ENCODE measurements around the gene DCK.
"Not testable (repeated sequence)": the region's sequence is repeated elsewhere in the genome, so short reads cannot be mapped to it uniquely, and the experiment has no call there.

The DCK gene

DNA sequence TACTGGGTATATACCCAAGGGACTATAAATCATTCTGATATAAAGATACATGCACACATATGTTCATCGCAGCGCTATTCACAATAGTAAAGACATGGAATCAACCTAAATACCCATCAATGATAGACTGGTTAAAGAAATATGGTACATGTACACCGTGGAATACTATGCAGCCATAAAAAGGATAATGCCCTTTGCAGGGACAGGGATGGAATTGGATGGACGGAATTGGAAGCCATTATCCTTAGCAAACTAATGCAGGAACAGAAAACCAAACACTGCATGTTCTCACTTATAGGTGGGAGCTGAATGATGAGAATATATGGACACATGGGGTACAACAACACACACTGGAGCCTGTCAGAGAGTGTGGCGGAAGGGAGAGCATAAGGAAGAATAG, 55.9 kb downstream of the DCK start:
- H3K9ac ChIP-seq (ENCODE audit: low read length): no peak overlapping the region
- TF ChIP-seq, protein P1, sequence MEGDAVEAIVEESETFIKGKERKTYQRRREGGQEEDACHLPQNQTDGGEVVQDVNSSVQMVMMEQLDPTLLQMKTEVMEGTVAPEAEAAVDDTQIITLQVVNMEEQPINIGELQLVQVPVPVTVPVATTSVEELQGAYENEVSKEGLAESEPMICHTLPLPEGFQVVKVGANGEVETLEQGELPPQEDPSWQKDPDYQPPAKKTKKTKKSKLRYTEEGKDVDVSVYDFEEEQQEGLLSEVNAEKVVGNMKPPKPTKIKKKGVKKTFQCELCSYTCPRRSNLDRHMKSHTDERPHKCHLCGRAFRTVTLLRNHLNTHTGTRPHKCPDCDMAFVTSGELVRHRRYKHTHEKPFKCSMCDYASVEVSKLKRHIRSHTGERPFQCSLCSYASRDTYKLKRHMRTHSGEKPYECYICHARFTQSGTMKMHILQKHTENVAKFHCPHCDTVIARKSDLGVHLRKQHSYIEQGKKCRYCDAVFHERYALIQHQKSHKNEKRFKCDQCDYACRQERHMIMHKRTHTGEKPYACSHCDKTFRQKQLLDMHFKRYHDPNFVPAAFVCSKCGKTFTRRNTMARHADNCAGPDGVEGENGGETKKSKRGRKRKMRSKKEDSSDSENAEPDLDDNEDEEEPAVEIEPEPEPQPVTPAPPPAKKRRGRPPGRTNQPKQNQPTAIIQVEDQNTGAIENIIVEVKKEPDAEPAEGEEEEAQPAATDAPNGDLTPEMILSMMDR (IDR thresholded peaks at IDR 0.05; ENCODE audit: low read depth, low read length): no peak
- no peak for TF ChIP-seq EZH2phosphoT487 (IDR thresholded peaks at IDR 0.05; ENCODE audit: low read depth)

DNA sequence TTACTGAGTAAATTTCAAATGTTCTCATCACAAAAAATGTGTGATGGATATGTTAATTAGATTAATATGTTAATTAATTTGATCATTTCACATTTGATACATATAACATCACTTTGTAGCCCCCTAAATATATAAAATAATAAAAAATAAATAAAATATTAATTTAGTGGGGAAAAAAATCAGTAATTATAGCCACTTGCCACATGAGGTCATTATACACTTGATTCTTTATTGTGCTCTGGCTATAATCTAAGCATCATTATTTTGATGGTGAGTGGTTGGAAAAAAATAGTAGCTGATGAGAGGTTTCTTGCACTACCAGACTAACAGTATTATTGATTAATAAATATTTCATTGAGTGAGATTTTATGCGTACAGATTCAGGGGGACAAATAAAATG, 57.4 kb downstream of the DCK start:
- TF ChIP-seq EZH2phosphoT487 (IDR thresholded peaks at IDR 0.05; ENCODE audit: low read depth): no peak
- TF ChIP-seq, protein P1 (IDR thresholded peaks at IDR 0.05; ENCODE audit: low read depth, low read length): no peak
- Histone ChIP-seq H3K4me1 (ENCODE audit: low read length) (no peaks in the 10 kb centered on the region), H3K4me3 (ENCODE audit: low read length) (no peak overlapping the region), H2AFZ (ENCODE audit: low read depth, low read length) (no peak overlapping the region), H3K4me2 (ENCODE audit: low read length) (no peak overlapping the region), H3K9ac (ENCODE audit: low read length) (no peak overlapping the region), H3K9me3 (ENCODE audit: insufficient read depth, low read length) (no peaks in the 10 kb centered on the region), H3K36me3 (replicated peaks; ENCODE audit: low read depth, low read length) (no peaks in the 10 kb centered on the region), H3K27me3 (ENCODE audit: low read depth, low read length) (no peaks in the 10 kb centered on the region), H3K27ac (ENCODE audit: low read length) (no peak overlapping the region), H4K20me1 (ENCODE audit: insufficient read depth, low read length) (no peaks in the 10 kb centered on the region), H3K79me2 (ENCODE audit: low read length) (no peaks in the 10 kb centered on the region)

More for the DNA sequence above, 55.9 kb downstream of the DCK start:
- H3K4me3 ChIP-seq (ENCODE audit: low read length): no peak overlapping the region
- no peaks in the 10 kb centered on the region for H4K20me1 ChIP-seq (ENCODE audit: insufficient read depth, low read length)
- H3K4me2 ChIP-seq (ENCODE audit: low read length): no peak overlapping the region
- no peaks in the 10 kb centered on the region for H3K4me1 ChIP-seq (ENCODE audit: low read length)
- no peaks in the 10 kb centered on the region for H3K9me3 ChIP-seq (ENCODE audit: insufficient read depth, low read length)
- peaks cover 8% of the 10 kb centered on the region for H3K36me3 ChIP-seq (replicated peaks; ENCODE audit: low read depth, low read length)
- H3K27me3 ChIP-seq (ENCODE audit: low read depth, low read length): no peaks in the 10 kb centered on the region
- no peak overlapping the region for H3K27ac ChIP-seq (ENCODE audit: low read length)
- no peaks in the 10 kb centered on the region for H3K79me2 ChIP-seq (ENCODE audit: low read length)
- no peak overlapping the region for H2AFZ ChIP-seq (ENCODE audit: low read depth, low read length)

DNA sequence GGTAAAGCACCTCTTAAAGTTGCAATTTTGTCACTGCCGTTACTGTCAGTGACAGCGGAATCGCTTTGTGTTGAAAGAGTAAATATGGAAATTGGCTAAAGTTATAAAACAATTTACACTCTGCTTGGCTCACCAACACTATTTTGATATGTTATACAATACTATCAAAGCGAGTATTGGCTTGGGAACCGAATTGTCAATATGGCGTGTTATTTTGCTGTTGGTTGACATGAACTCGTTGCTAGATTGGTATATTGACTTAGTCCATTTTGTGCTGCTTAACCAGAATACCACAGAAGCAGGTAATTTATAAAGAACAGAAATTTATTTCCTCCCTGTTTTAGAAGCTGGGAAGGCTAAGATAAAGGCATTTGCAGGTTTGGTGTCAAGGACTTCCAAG, 58.6 kb downstream of the DCK start:
- H3K27ac ChIP-seq (ENCODE audit: low read length): no peak overlapping the region
- no peak overlapping the region for H3K4me2 ChIP-seq (ENCODE audit: low read length)
- H3K36me3 ChIP-seq (replicated peaks; ENCODE audit: low read depth, low read length): no peaks in the 10 kb centered on the region
- H3K27me3 ChIP-seq (ENCODE audit: low read depth, low read length): no peaks in the 10 kb centered on the region
- TF ChIP-seq, protein P1 (IDR thresholded peaks at IDR 0.05; ENCODE audit: low read depth, low read length): no peak
- TF ChIP-seq EZH2phosphoT487 (IDR thresholded peaks at IDR 0.05; ENCODE audit: low read depth): no peak
- H2AFZ ChIP-seq (ENCODE audit: low read depth, low read length): no peak overlapping the region
- no peaks in the 10 kb centered on the region for H3K4me1 ChIP-seq (ENCODE audit: low read length)
- H3K9ac ChIP-seq (ENCODE audit: low read length): no peak overlapping the region
- H3K4me3 ChIP-seq (ENCODE audit: low read length): no peak overlapping the region
- H3K9me3 ChIP-seq (ENCODE audit: insufficient read depth, low read length): no peaks in the 10 kb centered on the region
- H3K79me2 ChIP-seq (ENCODE audit: low read length): no peaks in the 10 kb centered on the region
- H4K20me1 ChIP-seq (ENCODE audit: insufficient read depth, low read length): no peaks in the 10 kb centered on the region

DNA sequence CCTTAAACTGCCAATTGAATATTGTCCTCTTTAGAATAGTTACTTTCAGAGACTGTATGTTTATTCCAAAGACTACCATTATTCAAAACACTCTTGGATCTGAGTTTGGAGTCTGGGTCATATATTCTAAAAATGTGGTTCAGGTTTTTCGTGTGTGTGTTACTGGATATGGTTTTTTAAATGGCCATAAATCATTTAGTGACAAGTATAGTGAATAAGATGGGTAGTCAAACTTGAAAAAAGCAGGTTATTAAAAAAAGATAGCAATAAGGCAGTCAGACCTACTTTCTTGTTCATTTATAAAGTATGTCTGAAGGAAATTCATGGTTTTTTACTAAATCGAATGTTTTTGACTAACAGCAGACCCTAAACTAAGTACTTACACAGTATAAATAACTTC, 59.3 kb downstream of the DCK start:
- Histone ChIP-seq H3K4me1 (ENCODE audit: low read length) (no peaks in the 10 kb centered on the region), H3K9ac (ENCODE audit: low read length) (no peak overlapping the region), H3K36me3 (replicated peaks; ENCODE audit: low read depth, low read length) (no peaks in the 10 kb centered on the region), H3K4me2 (ENCODE audit: low read length) (no peak overlapping the region), H2AFZ (ENCODE audit: low read depth, low read length) (no peak overlapping the region), H4K20me1 (ENCODE audit: insufficient read depth, low read length) (no peaks in the 10 kb centered on the region), H3K9me3 (ENCODE audit: insufficient read depth, low read length) (no peaks in the 10 kb centered on the region), H3K79me2 (ENCODE audit: low read length) (no peaks in the 10 kb centered on the region), H3K27me3 (ENCODE audit: low read depth, low read length) (no peaks in the 10 kb centered on the region), H3K27ac (ENCODE audit: low read length) (no peak overlapping the region), H3K4me3 (ENCODE audit: low read length) (no peak overlapping the region)
- TF ChIP-seq, protein P1 (IDR thresholded peaks at IDR 0.05; ENCODE audit: low read depth, low read length): no peak
- TF ChIP-seq EZH2phosphoT487 (IDR thresholded peaks at IDR 0.05; ENCODE audit: low read depth): no peak

DNA sequence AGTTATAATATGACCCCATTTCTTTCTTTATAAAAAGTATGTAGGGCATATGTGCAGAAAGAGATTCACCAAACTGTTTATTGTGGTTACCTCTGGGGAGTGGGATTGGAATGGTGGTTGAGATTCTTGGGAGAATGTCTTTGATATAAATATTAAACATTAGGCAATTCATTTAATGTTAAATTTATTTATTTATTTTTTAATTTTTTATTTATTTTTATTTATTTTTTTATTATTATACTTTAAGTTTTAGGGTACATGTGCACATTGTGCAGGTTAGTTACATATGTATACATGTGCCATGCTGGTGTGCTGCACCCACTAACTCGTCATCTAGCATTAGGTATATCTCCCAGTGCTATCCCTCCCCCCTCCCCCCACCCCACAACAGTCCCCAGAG, 60.2 kb downstream of the DCK start:
- not testable (repeated sequence) for H3K9ac ChIP-seq (ENCODE audit: low read length); H3K4me3 ChIP-seq (ENCODE audit: low read length); H3K9me3 ChIP-seq (ENCODE audit: insufficient read depth, low read length); H3K36me3 ChIP-seq (replicated peaks; ENCODE audit: low read depth, low read length); H4K20me1 ChIP-seq (ENCODE audit: insufficient read depth, low read length); H3K4me2 ChIP-seq (ENCODE audit: low read length); H3K79me2 ChIP-seq (ENCODE audit: low read length); H2AFZ ChIP-seq (ENCODE audit: low read depth, low read length); H3K27me3 ChIP-seq (ENCODE audit: low read depth, low read length); H3K27ac ChIP-seq (ENCODE audit: low read length); H3K4me1 ChIP-seq (ENCODE audit: low read length)

DNA sequence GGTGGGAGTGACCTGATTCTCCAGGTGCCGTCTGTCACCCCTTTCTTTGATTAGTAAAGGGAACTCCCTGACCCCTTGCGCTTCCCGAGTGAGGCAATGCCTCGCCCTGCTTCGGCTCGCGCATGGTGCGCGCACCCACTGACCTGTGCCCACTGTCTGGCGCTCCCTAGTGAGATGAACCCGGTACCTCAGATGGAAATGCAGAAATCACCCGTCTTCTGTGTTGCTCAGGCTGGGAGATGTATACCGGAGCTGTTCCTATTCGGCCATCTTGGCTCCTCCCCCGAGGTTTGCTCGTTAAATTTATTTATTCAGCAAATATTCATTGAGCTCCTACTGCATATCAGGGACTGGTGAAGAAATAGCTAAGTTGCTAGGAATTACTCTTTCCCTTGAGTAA, 66.1 kb downstream of the DCK start:
- H3K27me3 ChIP-seq (ENCODE audit: low read depth, low read length); H3K9ac ChIP-seq (ENCODE audit: low read length); H3K4me3 ChIP-seq (ENCODE audit: low read length); H3K4me1 ChIP-seq (ENCODE audit: low read length); H3K27ac ChIP-seq (ENCODE audit: low read length); H3K79me2 ChIP-seq (ENCODE audit: low read length); H4K20me1 ChIP-seq (ENCODE audit: insufficient read depth, low read length); H2AFZ ChIP-seq (ENCODE audit: low read depth, low read length); H3K36me3 ChIP-seq (replicated peaks; ENCODE audit: low read depth, low read length); H3K9me3 ChIP-seq (ENCODE audit: insufficient read depth, low read length); H3K4me2 ChIP-seq (ENCODE audit: low read length): not testable (repeated sequence)

Measured in OCI-LY3 (cell line).